C4-2B (cell line): Measurements from ENCODE around the gene SLAMF8.

ENCODE experiments used
- ZFX ChIP-seq: fragments of 450-650 bp; IDR thresholded peaks from 2 replicates; pipeline ENCODE4 v1.6.1; 2017
- TF ChIP-seq, protein P1 (sequence below): fragments of 450-650 bp; conservative IDR thresholded peaks from 2 replicates; pipeline ENCODE4 v1.5.1; 2017; ENCODE audit warnings: mild to moderate bottlenecking

- TF ChIP-seq, protein P1, sequence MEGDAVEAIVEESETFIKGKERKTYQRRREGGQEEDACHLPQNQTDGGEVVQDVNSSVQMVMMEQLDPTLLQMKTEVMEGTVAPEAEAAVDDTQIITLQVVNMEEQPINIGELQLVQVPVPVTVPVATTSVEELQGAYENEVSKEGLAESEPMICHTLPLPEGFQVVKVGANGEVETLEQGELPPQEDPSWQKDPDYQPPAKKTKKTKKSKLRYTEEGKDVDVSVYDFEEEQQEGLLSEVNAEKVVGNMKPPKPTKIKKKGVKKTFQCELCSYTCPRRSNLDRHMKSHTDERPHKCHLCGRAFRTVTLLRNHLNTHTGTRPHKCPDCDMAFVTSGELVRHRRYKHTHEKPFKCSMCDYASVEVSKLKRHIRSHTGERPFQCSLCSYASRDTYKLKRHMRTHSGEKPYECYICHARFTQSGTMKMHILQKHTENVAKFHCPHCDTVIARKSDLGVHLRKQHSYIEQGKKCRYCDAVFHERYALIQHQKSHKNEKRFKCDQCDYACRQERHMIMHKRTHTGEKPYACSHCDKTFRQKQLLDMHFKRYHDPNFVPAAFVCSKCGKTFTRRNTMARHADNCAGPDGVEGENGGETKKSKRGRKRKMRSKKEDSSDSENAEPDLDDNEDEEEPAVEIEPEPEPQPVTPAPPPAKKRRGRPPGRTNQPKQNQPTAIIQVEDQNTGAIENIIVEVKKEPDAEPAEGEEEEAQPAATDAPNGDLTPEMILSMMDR: no peak
- TF ChIP-seq ZFX: no peak
Measured at GRCh38 chr1:159872891-159873290, 46.2 kb downstream of the SLAMF8 start.
